OCI-LY7 (cell line): ENCODE measurements around the gene STUM. TPM values are rescaled to one million over a fixed set of nuclear protein-coding genes. Genes with fewer than 3 reads are reported as not detected.

Experiments
- BruUV-seq: library from RNA; stranded (reverse); fragments of 400-500 nt; replicated peaks from 2 replicates; lab custom pipeline; 2021; lab: Mats Ljungman, UMichigan
- CTCF ChIA-PET: fragments of 300-600 bp; sonication (Branson Sonifier 250); formaldehyde crosslinking; loops from one replicate; lab custom pipeline; 2022; ENCODE audit warnings: antibody characterized with exemption; ENCODE audit not compliant: unreplicated experiment; lab: Charles Lee
- POLR2A ChIA-PET: fragments of 300-600 bp; sonication (Branson Sonifier 250); formaldehyde crosslinking; loops from one replicate; lab custom pipeline; 2022; ENCODE audit warnings: antibody characterized with exemption; lab: Charles Lee
- DNase-seq: peaks from one replicate; pipeline ENCODE4 v3.0.0-alpha.2; 2015; ENCODE audit warnings: low spot score
- H2AFZ ChIP-seq: fragments of 200-600 bp; sonication (generic), shearing (Covaris generic); 2 replicates; pipeline ENCODE4 v1.6.1; 2014; ENCODE audit warnings: mild to moderate bottlenecking, antibody characterized with exemption, low read length, moderate library complexity
- H3K27ac ChIP-seq: fragments of 200-600 bp; sonication (generic); 2 replicates; pipeline ENCODE4 v1.5.1; 2014; ENCODE audit warnings: mixed run types, low read depth, mild to moderate bottlenecking, moderate library complexity, low read length, inconsistent platforms; ENCODE audit not compliant: poor library complexity, severe bottlenecking
- H3K36me3 ChIP-seq: fragments of 200-600 bp; sonication (generic); 2 replicates; pipeline ENCODE4 v1.6.1; 2014; ENCODE audit warnings: mild to moderate bottlenecking, antibody characterized with exemption, low read length, moderate library complexity, mixed read lengths; ENCODE audit not compliant: insufficient read depth
- H3K4me1 ChIP-seq: fragments of 200-600 bp; sonication (generic); 2 replicates; pipeline ENCODE4 v1.5.1; 2014; ENCODE audit warnings: mild to moderate bottlenecking, low read length; ENCODE audit not compliant: insufficient read depth, poor library complexity, severe bottlenecking
- H3K4me2 ChIP-seq: fragments of 200-600 bp; sonication (generic); 2 replicates; pipeline ENCODE4 v1.6.1; 2014; ENCODE audit warnings: mild to moderate bottlenecking, low read length
- H3K4me3 ChIP-seq: fragments of 200-600 bp; sonication (generic); 2 replicates; pipeline ENCODE4 v1.5.1; 2014; ENCODE audit warnings: mild to moderate bottlenecking, low read depth, low read length; ENCODE audit not compliant: poor library complexity, severe bottlenecking
- H3K79me2 ChIP-seq: fragments of 200-600 bp; sonication (generic); 2 replicates; pipeline ENCODE4 v1.6.1; 2016; ENCODE audit warnings: low read depth, mild to moderate bottlenecking, low read length, moderate library complexity, mixed read lengths; ENCODE audit not compliant: insufficient read depth
- H3K9me2 ChIP-seq: fragments of 200-600 bp; sonication (generic); 2 replicates; pipeline ENCODE4 v1.6.1; 2016; ENCODE audit warnings: mild to moderate bottlenecking, low read length, mixed read lengths; ENCODE audit not compliant: insufficient read depth
- H3K9me3 ChIP-seq: fragments of 200-600 bp; sonication (generic); 2 replicates; pipeline ENCODE4 v1.6.1; 2014; ENCODE audit warnings: mild to moderate bottlenecking, mixed run types, low read length, mixed read lengths
- H4K20me1 ChIP-seq: fragments of 200-600 bp; sonication (generic); 2 replicates; pipeline ENCODE4 v1.6.1; 2014; ENCODE audit warnings: mild to moderate bottlenecking, antibody characterized with exemption, low read length, moderate library complexity, mixed read lengths; ENCODE audit not compliant: insufficient read depth
- CTCF ChIP-seq: fragments of 200-600 bp; sonication (generic); conservative IDR thresholded peaks from 2 replicates; pipeline ENCODE4 v1.5.1; 2014; ENCODE audit warnings: mild to moderate bottlenecking, antibody characterized with exemption, low read length, moderate library complexity, mixed read lengths
- EZH2phosphoT487 ChIP-seq: fragments of 200-600 bp; sonication (generic); IDR thresholded peaks from 2 replicates; pipeline ENCODE4 v1.6.1; 2018; ENCODE audit warnings: low read depth, borderline replicate concordance, mild to moderate bottlenecking, mixed run types, antibody characterized with exemption, low read length, moderate library complexity, mixed read lengths
- intact Hi-C: fragments of 100-400 bp; cut with micrococcal nuclease; formaldehyde crosslinking; loops from one replicate; pipeline ENCODE4 v1.10.0; 2022; ENCODE audit not compliant: unreplicated experiment
- total RNA-seq, 2 experiments: library from RNA; depleted of rRNA in 1 of 2; stranded (reverse); fragments of >200 nt in 1 of 2; shearing (Covaris generic) in 1 of 2; gene quantifications; 2 replicates each; pipeline ENCODE4 v1.2.3, GENCODE V29; 2014 to 2022

The STUM gene
- total RNA-seq, 2 experiments from 2014 or later: not detected

DNA sequence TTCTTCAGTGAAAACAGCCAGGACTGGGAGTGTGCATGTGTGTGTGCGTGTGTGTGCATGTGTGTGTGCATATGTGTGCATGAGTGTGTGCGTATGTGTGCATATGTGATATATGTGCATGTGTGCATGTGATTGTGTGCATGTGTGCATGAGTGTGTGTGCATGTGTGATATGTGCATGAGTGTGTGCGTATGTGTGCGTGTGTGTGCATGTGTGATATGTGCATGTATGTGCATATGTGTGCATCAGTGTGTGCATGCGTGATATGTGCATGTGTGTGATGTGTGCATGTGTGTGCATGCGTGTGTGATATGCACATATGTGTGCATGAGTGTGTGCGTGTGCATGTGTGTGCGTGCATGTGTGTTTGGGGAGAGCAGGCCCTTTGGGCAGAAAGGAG lies 100.7 kb downstream of the STUM start:
- Histone ChIP-seq H3K4me3 (no peak overlapping the region), H3K27ac (no peak overlapping the region), H3K9me3 (no peaks in the 10 kb centered on the region), H2AFZ (no peak overlapping the region), H3K9me2 (no peaks in the 10 kb centered on the region), H3K79me2 (peaks cover 7% of the 10 kb centered on the region; the same call in 1 of the 2 replicates), H3K4me2 (no peak overlapping the region), H3K4me1 (peaks cover 16% of the 10 kb centered on the region), H4K20me1 (no peaks in the 10 kb centered on the region), H3K36me3 (peaks cover 51% of the 10 kb centered on the region)
- ChIA-PET CTCF (interaction anchor here (0.6 kb wide), 1 partner anchor 38 kb away, joined by 3 read pairs; no protein-coding TSS in a partner anchor), POLR2A (no interaction called here)
- no peak for DNase-seq
- intact Hi-C loops: loop anchor here (1.0 kb wide), 2 partner anchors 38 to 179 kb away; no protein-coding TSS in a partner anchor
- TF ChIP-seq CTCF (no peak), EZH2phosphoT487 (no peak)
- no TSS peak for BruUV-seq

- DNase-seq: peak; percentile 66
- Histone ChIP-seq H2AFZ (peak overlapping the region; percentile 17; the same call in 1 of the 2 replicates), H3K36me3 (peaks cover 47% of the 10 kb centered on the region), H4K20me1 (no peaks in the 10 kb centered on the region), H3K79me2 (peaks cover 12% of the 10 kb centered on the region; the same call in 1 of the 2 replicates), H3K4me2 (no peak overlapping the region; the same call in 1 of the 2 replicates), H3K27ac (peak overlapping the region; percentile 66), H3K4me3 (no peak overlapping the region), H3K9me2 (no peaks in the 10 kb centered on the region), H3K4me1 (peaks cover 10% of the 10 kb centered on the region), H3K9me3 (no peaks in the 10 kb centered on the region)
- ChIA-PET CTCF (interaction anchor here (0.6 kb wide), 1 partner anchor 37 kb away, joined by 3 read pairs; no protein-coding TSS in a partner anchor), POLR2A (no interaction called here)
- TF ChIP-seq EZH2phosphoT487 (no peak), CTCF (peak; percentile 82)
- BruUV-seq: no TSS peak
- intact Hi-C loops: loop anchor here (1.0 to 10.0 kb wide), 3 partner anchors 38 to 725 kb away; partner anchors contain the start of gene PYCR2
These were observed 101.2 kb downstream of the STUM start for GRCh38 chr1:226649780-226650179.

DNA sequence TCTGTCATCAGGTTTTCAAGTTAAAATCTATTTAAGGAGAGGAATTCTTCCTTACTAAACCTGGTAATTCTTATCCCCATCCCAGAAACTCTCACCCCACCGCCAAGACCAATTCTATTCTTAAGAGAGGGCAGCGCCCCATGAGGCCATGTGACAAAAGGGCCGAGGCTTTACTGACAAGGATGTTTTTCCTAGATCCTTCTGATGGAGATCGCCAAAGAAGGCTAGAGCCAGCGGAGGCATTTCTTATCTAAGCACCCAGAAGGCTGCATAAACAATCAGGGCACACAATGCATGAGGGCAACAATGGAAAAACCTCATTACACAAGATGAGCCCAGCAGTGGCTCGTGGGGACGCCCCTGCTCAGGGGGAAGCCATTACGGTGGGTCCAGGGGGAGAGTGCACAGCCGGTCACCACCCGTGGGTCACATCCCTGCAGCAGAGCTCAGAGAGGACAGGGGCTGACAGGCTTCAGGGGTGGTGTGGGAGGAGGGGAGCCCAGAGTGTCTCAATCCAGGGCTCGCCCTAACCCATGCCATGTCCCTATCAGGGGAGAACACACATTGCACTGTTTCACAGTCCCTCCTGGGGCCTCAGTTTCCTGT lies 101.8 kb downstream of the STUM start:
- BruUV-seq: no TSS peak
- H3K4me3 ChIP-seq: no peak overlapping the region
- TF ChIP-seq EZH2phosphoT487 (no peak), CTCF (peak; percentile 63)
- peaks cover 5% of the 10 kb centered on the region for H3K4me1 ChIP-seq
- intact Hi-C loops: loop anchor here (10.0 kb wide), 1 partner anchor 726 kb away; the partner anchor contains the start of gene PYCR2
- H2AFZ ChIP-seq: peak overlapping the region; percentile 17; the same call in 1 of the 2 replicates
- no peak overlapping the region; the same call in 1 of the 2 replicates for H3K4me2 ChIP-seq
- peak; percentile 43 for DNase-seq
- POLR2A ChIA-PET: interaction anchor here (0.6 to 5.5 kb wide), 4 partner anchors 14 to 136 kb away, joined by 4 to 26 read pairs (median 4); no protein-coding TSS in a partner anchor
- H3K27ac ChIP-seq: peak overlapping the region; percentile 66
- H3K9me2 ChIP-seq: no peaks in the 10 kb centered on the region
- CTCF ChIA-PET: interaction anchor here (4.3 kb wide), 1 partner anchor 37 kb away, joined by 28 read pairs; no protein-coding TSS in a partner anchor
- peaks cover 41% of the 10 kb centered on the region for H3K36me3 ChIP-seq
- no peaks in the 10 kb centered on the region for H3K9me3 ChIP-seq
- no peaks in the 10 kb centered on the region for H4K20me1 ChIP-seq
- peaks cover 18% of the 10 kb centered on the region; the same call in 1 of the 2 replicates for H3K79me2 ChIP-seq
